Mesodermal cell (in vitro differentiated cells): ENCODE data around the gene PRKD2.
A peak's percentile ranks its signal among the peaks of the same experiment; 100 is the strongest.
"Not testable (repeated sequence)": the region's sequence is repeated elsewhere in the genome, so short reads cannot be mapped to it uniquely, and the experiment has no call there.

Experiments
- H3K27ac ChIP-seq: 2 replicates; pipeline ENCODE4 v1.7.0; 2013; ENCODE audit warnings: mild to moderate bottlenecking, low read depth, low read length, moderate library complexity; ENCODE audit not compliant: severe bottlenecking
- H3K36me3 ChIP-seq: 2 replicates; pipeline ENCODE4 v1.7.1; 2013; ENCODE audit warnings: mild to moderate bottlenecking, low read length, moderate library complexity; ENCODE audit not compliant: control insufficient read depth, insufficient read depth
- H3K4me1 ChIP-seq: one replicate; pipeline ENCODE4 v1.7.1; 2013; ENCODE audit warnings: mild to moderate bottlenecking, low read length; ENCODE audit not compliant: insufficient read depth, control insufficient read depth, poor library complexity, severe bottlenecking
- H3K4me3 ChIP-seq: 2 replicates; pipeline ENCODE4 v1.7.0; 2013; ENCODE audit warnings: low read length, control low read depth, mild to moderate bottlenecking; ENCODE audit not compliant: insufficient read depth, poor library complexity, severe bottlenecking; ENCODE audit errors: extremely low read depth
- H3K9me3 ChIP-seq: 2 replicates; pipeline ENCODE4 v1.7.1; 2013; ENCODE audit warnings: mild to moderate bottlenecking, low read length, moderate library complexity; ENCODE audit not compliant: control insufficient read depth
- WGBS, 2 experiments: methylation state at CpG; one replicate each; pipeline ENCODE4 v1.1.5; 2013; ENCODE audit warnings: missing lambda C conversion rate in 2 of 2; ENCODE audit not compliant: insufficient coverage in 2 of 2; 5-methylcytosine and 5-hydroxymethylcytosine counted together

The PRKD2 gene

DNA sequence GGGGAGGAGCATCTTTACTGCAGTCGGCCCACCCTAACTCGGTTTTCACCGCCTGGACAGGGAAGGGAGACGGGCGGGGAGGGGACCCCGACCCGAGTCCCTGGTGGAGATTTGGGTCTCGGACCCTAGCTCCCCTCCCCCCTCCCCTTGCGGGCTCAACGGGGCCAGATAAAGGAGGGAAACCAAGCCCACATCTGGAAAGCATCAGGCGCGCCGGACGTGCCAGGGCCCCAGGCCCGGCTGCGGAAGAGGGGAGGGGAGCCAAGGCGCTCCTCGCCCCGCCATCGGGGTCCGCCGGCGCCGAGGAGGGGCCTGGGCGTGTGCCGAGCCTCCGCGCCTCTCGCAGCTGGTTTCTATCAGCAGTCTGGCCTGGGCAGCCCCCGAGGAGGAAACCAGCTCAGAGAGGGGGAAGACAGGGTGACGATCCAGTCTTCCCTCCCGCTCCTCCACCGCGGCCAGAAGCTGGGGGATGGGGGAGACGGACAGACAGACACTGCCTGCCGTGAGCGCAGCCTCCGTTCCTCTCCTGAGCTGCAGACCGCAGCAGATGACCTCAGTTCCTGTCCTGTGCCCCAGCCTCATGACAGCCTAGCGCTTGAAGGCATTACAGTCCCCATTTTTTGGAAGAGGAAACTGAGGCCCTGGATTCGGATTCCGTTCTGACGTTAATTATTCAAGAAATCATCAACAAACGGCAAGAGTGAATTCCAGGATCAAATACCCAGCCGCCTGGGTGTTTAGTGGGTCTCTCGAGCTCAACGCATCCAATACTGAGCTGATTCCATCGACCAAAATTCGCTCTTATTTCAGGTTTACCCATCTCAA, 77.3 kb downstream of the PRKD2 start:
- Histone ChIP-seq H3K4me3 (peak overlapping the region; percentile 57), H3K4me1 (peaks cover 23% of the 10 kb centered on the region), H3K27ac (peak overlapping the region; percentile 92), H3K9me3 (no peaks in the 10 kb centered on the region), H3K36me3 (no peaks in the 10 kb centered on the region)
- WGBS, 2 experiments = 10 to 16% methylated on average over 24 to 31 of the region's 49 CpGs

DNA sequence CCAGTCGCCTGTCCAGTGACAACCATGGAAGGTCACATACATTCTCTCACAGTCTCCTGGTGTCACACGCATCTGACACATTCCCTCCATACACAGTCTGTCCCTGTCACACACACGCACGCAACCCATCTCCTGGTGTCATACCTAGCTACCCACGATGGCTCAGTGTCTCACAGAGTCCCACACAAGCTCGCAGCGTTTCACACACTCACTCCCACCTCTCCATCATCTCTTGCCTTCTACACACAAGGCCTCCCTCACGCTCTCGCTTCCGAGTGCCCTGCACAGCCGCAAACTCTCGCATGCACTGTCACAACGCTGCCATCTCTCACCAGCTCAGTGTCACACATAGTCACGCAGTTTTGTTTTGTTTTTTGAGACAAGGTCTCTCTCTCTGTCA, 79.7 kb downstream of the PRKD2 start:
- WGBS, 2 experiments = 81 to 90% methylated on average over 13 to 14 of the region's 14 CpGs
- H3K4me1 ChIP-seq = peaks cover 35% of the 10 kb centered on the region
- no peaks in the 10 kb centered on the region for H3K9me3 ChIP-seq
- H3K36me3 ChIP-seq = no peaks in the 10 kb centered on the region
- H3K4me3 ChIP-seq = no peak overlapping the region
- H3K27ac ChIP-seq = no peak overlapping the region

DNA sequence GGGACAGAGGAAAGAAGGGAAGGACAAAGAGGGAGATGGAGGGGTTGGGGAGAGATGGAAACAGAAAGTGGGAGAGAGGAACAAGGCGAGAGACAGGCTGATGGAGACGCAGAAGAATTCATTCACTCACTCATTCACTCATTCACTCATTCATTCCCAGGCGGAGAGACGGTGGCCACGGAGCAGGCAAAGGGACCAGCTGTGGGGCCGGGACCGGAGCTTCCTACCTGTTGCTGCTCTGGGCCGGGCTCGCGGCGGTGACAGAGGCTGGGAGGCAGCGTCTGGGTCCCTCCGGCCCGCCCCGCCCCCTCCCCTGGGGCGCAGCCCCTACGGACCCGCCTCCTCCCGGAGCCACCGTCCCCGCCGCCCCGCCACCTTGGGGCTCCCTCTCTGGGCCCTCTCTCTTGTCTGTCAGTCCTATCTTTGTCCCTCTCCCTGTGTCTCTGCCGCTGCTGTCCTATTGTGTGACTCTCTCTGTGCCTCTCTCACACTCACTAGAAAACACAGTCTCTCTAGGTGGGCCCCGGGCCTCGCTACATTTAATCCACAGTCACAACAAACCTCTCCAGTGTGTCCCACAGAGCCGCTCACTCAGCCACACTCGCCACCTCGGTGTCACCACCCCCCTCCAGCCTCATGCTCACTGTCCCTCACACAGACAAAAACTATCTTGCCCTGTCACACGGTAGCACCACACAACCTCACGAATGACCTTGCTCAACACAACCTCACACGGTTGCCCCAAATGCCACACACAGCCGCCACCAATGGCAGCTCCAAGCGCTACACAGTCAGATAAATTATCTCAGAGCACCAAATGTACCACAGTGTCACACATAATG, 80.8 kb downstream of the PRKD2 start, which contains the start of gene GNG8:
TSS of gene GNG8 (minus strand) at position 283 of the 842 bp plus-strand sequence. CDS start 1,520 bp downstream, outside the sequence.
- Histone ChIP-seq H3K36me3 (no peaks in the 10 kb centered on the region), H3K4me3 (peak within 1 kb of the TSS; percentile 50), H3K9me3 (no peaks in the 10 kb centered on the region), H3K4me1 (peaks cover 41% of the 10 kb centered on the region), H3K27ac (no peak within 1 kb of the TSS)
- WGBS, 2 experiments = 24 to 30% methylated on average over 21 to 27 of the region's 34 CpGs

GRCh38 chr19:46634656-46635218, 82.2 kb downstream of the PRKD2 start:
- 2 to 4% methylated on average over 22 of the region's 23 CpGs for WGBS, 2 experiments
- Histone ChIP-seq H3K4me3 (peak overlapping the region; percentile 50), H3K27ac (no peak overlapping the region), H3K9me3 (no peaks in the 10 kb centered on the region), H3K36me3 (no peaks in the 10 kb centered on the region), H3K4me1 (peaks cover 42% of the 10 kb centered on the region)

GRCh38 chr19:46634045-46634655, 82.8 kb downstream of the PRKD2 start:
- Histone ChIP-seq H3K27ac (peak overlapping the region; percentile 23), H3K4me1 (peaks cover 42% of the 10 kb centered on the region), H3K4me3 (peak overlapping the region; percentile 50), H3K9me3 (no peaks in the 10 kb centered on the region), H3K36me3 (no peaks in the 10 kb centered on the region)
- 0 to 2% methylated on average over 28 to 29 of the region's 38 CpGs for WGBS, 2 experiments

GRCh38 chr19:46633130-46633529, 83.8 kb downstream of the PRKD2 start:
- Histone ChIP-seq H3K36me3 (no peaks in the 10 kb centered on the region), H3K9me3 (no peaks in the 10 kb centered on the region), H3K27ac (no peak overlapping the region), H3K4me1 (peaks cover 39% of the 10 kb centered on the region), H3K4me3 (no peak overlapping the region)
- WGBS, 2 experiments = 90 to 92% methylated on average over 2 to 3 of the region's 3 CpGs

DNA sequence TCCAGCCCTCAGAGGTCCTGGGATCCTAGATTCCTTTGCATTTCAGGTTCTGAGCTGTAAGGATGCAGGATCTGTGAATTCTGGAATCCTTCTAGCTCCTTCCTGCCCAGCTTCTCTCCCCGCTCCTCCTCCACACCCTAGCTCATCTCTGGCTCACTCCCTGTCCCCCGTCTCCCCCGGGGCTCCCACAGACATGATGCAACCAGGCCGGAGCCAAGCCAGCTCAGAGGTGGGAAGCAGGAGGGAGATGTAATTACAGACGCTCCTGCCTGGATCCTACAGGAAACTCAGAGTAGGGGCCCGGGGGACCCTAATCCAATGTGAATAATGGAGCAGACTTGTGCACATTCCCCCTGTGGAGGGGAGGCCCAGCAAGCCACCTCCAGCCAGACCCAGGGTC, 85.4 kb downstream of the PRKD2 start:
- Histone ChIP-seq H3K27ac (no peak overlapping the region), H3K36me3 (no peaks in the 10 kb centered on the region), H3K4me3 (no peak overlapping the region), H3K4me1 (peaks cover 39% of the 10 kb centered on the region), H3K9me3 (no peaks in the 10 kb centered on the region)
- WGBS, 2 experiments = 73% methylated on average over 3 of the region's 6 CpGs; no CpG with 5 or more reads in 1 of the 2 experiments

GRCh38 chr19:46630586-46631205, 86.2 kb downstream of the PRKD2 start:
- H3K36me3 ChIP-seq = no peaks in the 10 kb centered on the region
- WGBS, 2 experiments = 88 to 95% methylated on average over 12 to 14 of the region's 14 CpGs
- H3K9me3 ChIP-seq = no peaks in the 10 kb centered on the region
- no peak overlapping the region for H3K27ac ChIP-seq
- H3K4me3 ChIP-seq = no peak overlapping the region
- H3K4me1 ChIP-seq = peaks cover 40% of the 10 kb centered on the region

DNA sequence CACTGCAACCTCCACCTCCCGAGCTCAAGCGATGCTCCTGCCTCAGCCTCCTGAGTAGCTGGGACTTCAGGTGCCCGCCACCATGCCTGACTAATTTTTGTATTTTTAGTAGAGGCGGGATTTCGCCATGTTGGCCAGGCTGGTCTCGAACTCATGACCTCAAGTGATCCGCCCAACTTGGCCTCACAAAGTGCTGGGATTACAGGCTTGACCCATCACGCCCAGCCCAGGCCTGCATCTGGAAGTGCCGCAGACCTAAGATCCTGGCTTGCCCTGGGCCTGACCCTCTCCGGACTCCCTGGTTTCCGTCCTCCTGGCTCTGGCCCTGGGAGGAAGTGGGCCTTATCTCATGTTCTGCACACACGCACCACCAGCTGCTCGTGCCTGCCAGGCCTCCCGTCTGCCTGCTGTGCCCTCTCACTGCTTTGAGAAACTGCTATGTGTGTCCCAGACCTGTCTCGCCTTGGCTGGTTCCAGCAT, 87.3 kb downstream of the PRKD2 start:
- Histone ChIP-seq H3K4me1 (peaks cover 46% of the 10 kb centered on the region), H3K27ac (peak overlapping the region; percentile 36), H3K4me3 (no peak overlapping the region), H3K36me3 (no peaks in the 10 kb centered on the region), H3K9me3 (no peaks in the 10 kb centered on the region)
- WGBS, 2 experiments = 87 to 94% methylated on average over 12 to 14 of the region's 15 CpGs

GRCh38 chr19:46628970-46629369, 87.9 kb downstream of the PRKD2 start:
- 97 to 100% methylated on average over 3 to 4 of the region's 7 CpGs for WGBS, 2 experiments
- peaks cover 49% of the 10 kb centered on the region for H3K4me1 ChIP-seq
- H3K4me3 ChIP-seq, H3K27ac ChIP-seq, H3K9me3 ChIP-seq, H3K36me3 ChIP-seq: not testable (repeated sequence)
